Right cardiac atrium (tissue), 5 donors: Measurements from ENCODE around the gene TMEM54. TPM values are rescaled to one million over a fixed set of nuclear protein-coding genes. Genes with fewer than 3 reads are reported as not detected.
A peak's percentile ranks its signal among the peaks of the same experiment; 100 is the strongest.

ENCODE experiments used
- ATAC-seq, 2 donors: fragments of 200-7000 bp; cut with Tn5 transposase; one replicate each; pipeline versions ENCODE4 v1.8.0 to v1.9.1; 2020; ENCODE audit warnings: moderate library complexity in 2 of 2, mild to moderate bottlenecking in 1 of 2
- DNase-seq, 3 donors: peaks; one replicate each; pipeline ENCODE4 v3.0.0-alpha.2; 2020
- H3K27ac ChIP-seq: one replicate; pipeline ENCODE4 v1.5.1; 2013; ENCODE audit warnings: mild to moderate bottlenecking, low read length, control low read depth, moderate library complexity
- H3K27me3 ChIP-seq: one replicate; pipeline ENCODE4 v1.6.1; 2013; ENCODE audit not compliant: control insufficient read depth, insufficient read depth
- H3K4me1 ChIP-seq: one replicate; pipeline ENCODE4 v1.6.1; 2013; ENCODE audit warnings: low read length; ENCODE audit not compliant: control insufficient read depth, insufficient read depth
- H3K4me3 ChIP-seq: one replicate; pipeline ENCODE4 v1.5.1; 2013; ENCODE audit warnings: low read length, control low read depth
- H3K9me3 ChIP-seq: one replicate; pipeline ENCODE4 v1.6.1; 2013; ENCODE audit warnings: low read length; ENCODE audit not compliant: control insufficient read depth
- WGBS: extraction: QIAGEN DNeasy Blood & Tissue Kit; methylation state at CpG from one replicate; pipeline ENCODE4 v1.1.7; 2013; 5-methylcytosine and 5-hydroxymethylcytosine counted together
- intact Hi-C, 4 donors: fragments of 100-400 bp; cut with DNase I; formaldehyde crosslinking; loops; one replicate each; pipeline versions ENCODE4 v1.11.0 to v1.14.0; 2022 to 2023
- polyA plus RNA-seq: library from polyadenylated mRNA; stranded (reverse); fragments of 200-250 nt; gene quantifications from one replicate; pipeline ENCODE4 v1.2.3, GENCODE V29; 2013
- total RNA-seq, 4 donors: library from RNA; stranded (reverse); fragmentation: NEBNext Ultra II Directional; extraction: Animal tissue kit (Norgen Biotek cat#: 25700); gene quantifications; one replicate each; pipeline ENCODE4 v1.2.1, GENCODE V29; 2021
- donor health status: healthy with polysubstance abuse.
- donor health status: DM: no; HTN: yes; CAD: no.
- donor health status: DM: no; HTN: no; CAD: no.
- donor health status: DM: no; HTN: yes; CAD: no; lungs with severe emphysema.
- donor health status: DM: yes; HTN: yes; CAD: no.

TMEM54 gene
- total and polyA plus RNA-seq, 5 donors: 7.8 to 11.6 (median 9.1) TPM

- intact Hi-C loops: no loop called here
- no peak for ATAC-seq
- no peak overlapping the region for H3K4me3 ChIP-seq
- no peak for DNase-seq
- 75% methylated on average over 6 of the region's 6 CpGs for WGBS
- H3K27me3 ChIP-seq: no peaks in the 10 kb centered on the region
- H3K4me1 ChIP-seq: no peaks in the 10 kb centered on the region
- H3K27ac ChIP-seq: no peak overlapping the region
- no peaks in the 10 kb centered on the region for H3K9me3 ChIP-seq
These were observed 1.3 kb upstream of the TMEM54 start for GRCh38 chr1:32902535-32902920.

- no peak for DNase-seq
- no peaks in the 10 kb centered on the region for H3K27me3 ChIP-seq
- intact Hi-C loops: no loop called here
- 46% methylated on average over 24 of the region's 24 CpGs for WGBS
- H3K9me3 ChIP-seq: no peaks in the 10 kb centered on the region
- H3K4me1 ChIP-seq: no peaks in the 10 kb centered on the region
- no peak for ATAC-seq
- peak overlapping the region; percentile 83 for H3K4me3 ChIP-seq
- H3K27ac ChIP-seq: no peak overlapping the region
These were observed 790 bp upstream of the TMEM54 start for GRCh38 chr1:32901823-32902534.

DNA sequence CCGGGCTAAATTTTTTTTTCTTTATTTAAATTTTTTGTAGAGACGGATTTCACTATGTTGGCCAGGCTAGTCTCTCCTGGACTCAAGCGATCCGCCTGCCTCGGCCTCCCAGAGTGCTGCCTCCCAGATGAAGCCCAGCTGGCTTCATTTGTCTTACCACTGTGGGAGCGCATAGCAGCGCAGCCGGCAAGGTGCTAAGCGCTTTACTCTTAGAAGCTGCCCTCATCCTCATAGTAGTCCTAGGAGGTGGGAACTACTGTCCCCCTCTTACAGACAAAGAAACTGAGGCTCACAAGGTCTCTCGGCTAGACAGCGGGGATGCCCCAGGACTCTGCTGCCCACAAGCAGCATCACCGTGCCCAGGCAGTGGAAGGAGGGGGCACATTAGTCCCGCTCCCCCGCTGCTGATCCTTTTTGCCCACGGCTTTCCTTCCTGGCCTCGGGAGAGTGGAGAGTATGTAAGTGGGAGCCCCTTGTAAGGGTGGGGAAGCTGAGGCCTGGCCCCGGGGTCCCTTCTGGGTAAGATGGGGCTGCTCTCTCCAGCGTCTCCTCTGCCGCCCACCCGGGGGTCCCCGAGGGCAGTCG is 726 bp downstream of the TMEM54 start:
- ATAC-seq: peak in 1 of 2 donors; percentile 5
- 21% methylated on average over 22 of the region's 22 CpGs for WGBS

GRCh38 chr1:32899586-32900296 is 1.4 kb downstream of the TMEM54 start:
- no peak overlapping the region for H3K27ac ChIP-seq
- intact Hi-C loops: no loop called here
- 73% methylated on average over 7 of the region's 7 CpGs for WGBS
- H3K27me3 ChIP-seq: no peaks in the 10 kb centered on the region
- DNase-seq: peak in 1 of 3 donors; percentile 46
- ATAC-seq: no peak
- no peaks in the 10 kb centered on the region for H3K4me1 ChIP-seq
- no peaks in the 10 kb centered on the region for H3K9me3 ChIP-seq
- H3K4me3 ChIP-seq: no peak overlapping the region

More for the DNA sequence above, 726 bp downstream of the TMEM54 start:
- Histone ChIP-seq H3K27ac (no peak overlapping the region), H3K4me1 (no peaks in the 10 kb centered on the region), H3K9me3 (no peaks in the 10 kb centered on the region), H3K4me3 (peak overlapping the region; percentile 83), H3K27me3 (no peaks in the 10 kb centered on the region)
- intact Hi-C loops: no loop called here
- peak in 1 of 3 donors; percentile 54 for DNase-seq

DNA sequence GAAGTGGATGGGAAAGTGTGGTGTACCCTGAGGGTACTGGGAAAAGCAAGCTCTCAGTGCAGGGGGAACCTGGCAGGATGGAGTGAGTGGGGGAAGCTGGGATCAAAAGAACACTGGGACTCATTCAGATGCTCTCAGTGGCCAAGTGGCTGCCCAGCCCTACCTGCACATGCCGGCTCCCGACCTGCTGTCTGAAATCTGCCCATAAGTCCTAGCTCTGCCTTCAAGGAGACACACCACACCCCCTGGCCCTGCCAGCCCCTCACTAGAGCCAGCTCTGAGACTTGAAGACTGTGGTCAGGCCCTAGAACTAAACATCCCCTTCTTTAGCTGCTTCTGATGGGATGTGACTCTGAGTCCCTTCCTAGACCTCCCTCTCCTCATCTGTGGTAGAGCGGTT is 2.2 kb downstream of the TMEM54 start:
- intact Hi-C loops: no loop called here
- Histone ChIP-seq H3K27ac (no peak overlapping the region), H3K9me3 (no peaks in the 10 kb centered on the region), H3K4me3 (no peak overlapping the region), H3K4me1 (no peaks in the 10 kb centered on the region), H3K27me3 (no peaks in the 10 kb centered on the region)
- ATAC-seq: no peak
- WGBS: 98% methylated on average over 3 of the region's 3 CpGs
- DNase-seq: no peak

DNA sequence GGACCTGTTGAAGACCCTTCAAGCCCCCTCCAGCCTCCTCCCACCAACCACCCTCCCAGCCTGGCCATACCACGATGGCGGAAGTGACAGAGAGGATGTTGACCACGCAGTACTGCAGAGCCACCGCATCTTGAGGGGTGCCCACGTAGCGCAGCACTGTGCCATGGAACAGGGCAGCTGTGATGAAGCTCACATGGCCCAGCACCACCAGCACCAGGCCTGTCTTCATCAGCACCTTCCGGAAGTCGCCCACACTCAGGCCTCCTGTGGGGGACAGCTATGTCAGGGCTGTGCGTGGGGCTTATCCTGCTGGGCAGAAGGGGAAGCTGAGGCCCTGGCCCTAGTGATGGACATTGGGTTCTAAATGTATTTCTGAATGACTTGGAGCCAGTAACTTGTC is 3.1 kb downstream of the TMEM54 start:
- no peak overlapping the region for H3K27ac ChIP-seq
- H3K27me3 ChIP-seq: no peaks in the 10 kb centered on the region
- intact Hi-C loops: no loop called here
- DNase-seq: peak in 1 of 3 donors; percentile 37
- no peak for ATAC-seq
- no peak overlapping the region for H3K4me3 ChIP-seq
- H3K9me3 ChIP-seq: no peaks in the 10 kb centered on the region
- WGBS: 92% methylated on average over 9 of the region's 9 CpGs
- no peaks in the 10 kb centered on the region for H3K4me1 ChIP-seq

DNA sequence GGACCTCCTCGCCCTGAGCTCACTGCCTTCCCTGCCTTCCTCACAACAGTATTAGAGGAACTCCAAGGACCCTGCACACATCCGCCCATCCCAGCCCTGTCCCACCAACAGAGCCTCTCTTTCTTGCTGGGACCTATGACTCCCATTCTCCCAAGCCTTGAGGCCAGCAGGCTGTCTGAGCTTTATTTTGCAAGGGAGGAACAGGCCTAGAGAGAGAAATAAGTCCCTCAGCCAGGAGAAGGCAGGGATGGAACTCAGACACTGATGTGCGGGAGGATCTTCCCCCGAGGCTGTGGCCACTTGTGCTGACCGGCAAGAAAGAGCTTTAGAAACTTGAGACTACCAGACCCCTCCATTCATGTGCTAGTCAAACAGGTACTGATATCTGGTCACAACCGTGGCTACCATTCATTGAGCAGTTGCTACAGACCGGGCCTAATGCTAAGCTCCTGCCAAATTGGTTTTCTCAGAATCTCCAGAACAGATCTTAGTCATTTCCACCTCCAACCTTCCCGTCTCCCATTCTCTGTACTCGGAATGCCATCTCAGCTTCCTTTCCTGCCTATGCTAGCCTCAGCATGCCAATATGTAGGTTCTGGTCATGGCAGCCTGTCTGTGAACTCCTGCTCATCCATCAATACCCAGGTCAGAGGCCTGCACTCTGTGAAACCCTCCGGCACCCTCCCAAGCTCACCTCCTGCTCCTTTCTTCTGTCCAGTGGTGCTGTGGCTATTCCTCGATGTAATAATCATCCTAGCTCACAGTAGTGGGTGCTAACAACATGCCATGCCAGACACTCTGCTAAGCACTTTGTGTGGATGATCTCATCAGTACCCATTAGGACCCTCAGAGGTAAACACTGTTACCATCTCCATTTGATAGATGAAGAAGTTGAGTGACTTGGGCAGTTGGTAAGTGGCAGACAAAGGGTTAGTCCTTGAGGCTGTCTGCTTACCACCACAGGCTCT is 3.8 kb downstream of the TMEM54 start:
- intact Hi-C loops: no loop called here
- DNase-seq (no peak), ATAC-seq (no peak)
- WGBS: 75% methylated on average over 11 of the region's 11 CpGs
- Histone ChIP-seq H3K9me3 (no peaks in the 10 kb centered on the region), H3K27ac (no peak overlapping the region), H3K4me3 (no peak overlapping the region), H3K4me1 (no peaks in the 10 kb centered on the region), H3K27me3 (no peaks in the 10 kb centered on the region)

DNA sequence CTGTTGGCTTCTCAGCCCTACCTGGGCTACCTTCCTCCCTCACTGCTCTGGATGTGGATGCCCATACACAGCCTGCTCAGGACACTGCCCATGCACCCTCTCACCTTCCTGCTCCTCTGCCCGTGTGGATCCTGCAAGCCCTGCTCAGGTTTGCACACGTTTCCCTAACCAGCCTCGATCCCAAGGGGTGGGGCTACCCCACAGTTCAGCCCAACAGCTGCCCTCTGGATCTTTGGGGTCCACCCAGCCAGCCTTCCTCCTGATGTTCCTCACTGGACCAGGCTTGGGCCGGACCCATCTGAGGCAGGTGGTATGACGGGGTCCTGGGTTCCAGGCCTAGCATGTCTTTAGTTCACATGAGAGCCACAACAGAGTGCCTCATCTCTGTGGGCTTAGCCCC is 4.7 kb downstream of the TMEM54 start:
- H3K4me1 ChIP-seq: no peaks in the 10 kb centered on the region
- no peaks in the 10 kb centered on the region for H3K9me3 ChIP-seq
- ATAC-seq (no peak), DNase-seq (peak in 1 of 3 donors; percentile 19)
- WGBS: 78% methylated on average over 5 of the region's 5 CpGs
- H3K4me3 ChIP-seq: no peak overlapping the region
- H3K27ac ChIP-seq: no peak overlapping the region
- intact Hi-C loops: no loop called here
- no peaks in the 10 kb centered on the region for H3K27me3 ChIP-seq

- no peaks in the 10 kb centered on the region for H3K4me1 ChIP-seq
- no peak overlapping the region for H3K4me3 ChIP-seq
- 93% methylated on average over 26 of the region's 26 CpGs for WGBS
- no peak overlapping the region for H3K27ac ChIP-seq
- intact Hi-C loops: no loop called here
- no peaks in the 10 kb centered on the region for H3K27me3 ChIP-seq
- no peaks in the 10 kb centered on the region for H3K9me3 ChIP-seq
- DNase-seq (peak in 1 of 3 donors; percentile 33), ATAC-seq (no peak)
These were observed 5.6 kb downstream of the TMEM54 start for GRCh38 chr1:32895325-32896215.

GRCh38 chr1:32894681-32895080 is 6.5 kb downstream of the TMEM54 start:
- Histone ChIP-seq H3K4me1 (no peaks in the 10 kb centered on the region), H3K9me3 (no peaks in the 10 kb centered on the region), H3K27me3 (no peaks in the 10 kb centered on the region), H3K4me3 (no peak overlapping the region), H3K27ac (no peak overlapping the region)
- DNase-seq: no peak
- 86% methylated on average over 6 of the region's 6 CpGs for WGBS
- intact Hi-C loops: no loop called here
- no peak for ATAC-seq
